H1 (cell line): ENCODE measurements around the gene KLHL35. TPM values are rescaled to one million over a fixed set of nuclear protein-coding genes. Genes with fewer than 3 reads are reported as not detected.

ENCODE experiments used
- CTCF ChIA-PET: fragments of 300-600 bp; sonication (Branson Sonifier 250); formaldehyde crosslinking; loops from one replicate; lab custom pipeline; 2021; ENCODE audit not compliant: partially characterized antibody; lab: Charles Lee
- POLR2A ChIA-PET: fragments of 300-600 bp; sonication (Branson Sonifier 250); formaldehyde crosslinking; loops from one replicate; lab custom pipeline; 2021; ENCODE audit warnings: inconsistent platforms; ENCODE audit not compliant: partially characterized antibody; lab: Charles Lee
- DNase-seq, 2 experiments: peaks; one replicate each; pipeline versions ENCODE4 v3.0.0 to v3.0.0-alpha.2; 2010 to 2022; ENCODE audit warnings: low spot score in 2 of 2, low read depth in 1 of 2, mixed read lengths in 1 of 2
- FAIRE-seq: peaks from 2 replicates; lab custom pipeline; 2011; peaks lifted over from hg19 to GRCh38; lab: Jason Lieb, UNC
- H2AFZ ChIP-seq: 2 replicates; pipeline ENCODE4 v1.8.1; 2012; ENCODE audit warnings: low read length, inconsistent platforms
- H2AK5ac ChIP-seq: 2 replicates; pipeline ENCODE4 v1.6.1; 2013; ENCODE audit warnings: low read depth, low read length
- H2BK120ac ChIP-seq: replicated peaks from 2 replicates; pipeline ENCODE3; 2013; ENCODE audit warnings: low read depth, low read length, inconsistent platforms
- H2BK12ac ChIP-seq: 2 replicates; pipeline ENCODE4 v1.6.1; 2013; ENCODE audit warnings: low read depth, low read length
- H2BK15ac ChIP-seq: 2 replicates; pipeline ENCODE4 v1.6.1; 2013; ENCODE audit warnings: low read length
- H2BK20ac ChIP-seq: 2 replicates; pipeline ENCODE4 v1.6.1; 2013; ENCODE audit warnings: low read length
- H2BK5ac ChIP-seq: 2 replicates; pipeline ENCODE4 v1.6.1; 2013; ENCODE audit warnings: low read depth, low read length
- H3K14ac ChIP-seq: 2 replicates; pipeline ENCODE4 v1.6.1; 2013; ENCODE audit warnings: inconsistent platforms; ENCODE audit not compliant: insufficient read length
- H3K18ac ChIP-seq: 2 replicates; pipeline ENCODE4 v1.6.1; 2013; ENCODE audit warnings: low read length; ENCODE audit errors: extremely low read depth
- H3K23ac ChIP-seq: 2 replicates; pipeline ENCODE4 v1.6.1; 2013; ENCODE audit warnings: inconsistent platforms; ENCODE audit not compliant: insufficient read length
- H3K23me2 ChIP-seq: 2 replicates; pipeline ENCODE4 v1.6.1; 2013; ENCODE audit warnings: low read depth, low read length
- H3K27ac ChIP-seq: 2 replicates; pipeline ENCODE4 v1.6.1; 2011; ENCODE audit warnings: low read depth, low read length, inconsistent platforms
- H3K27me3 ChIP-seq, 4 experiments: replicated peaks in 1 of 4; 1 replicate in 1 of 4; 2 replicates in 3 of 4; pipeline versions ENCODE4 v1.6.1 to v1.8.1; 2011 to 2013; ENCODE audit warnings: low read length in 3 of 4, mild to moderate bottlenecking in 3 of 4, inconsistent platforms in 2 of 4, mixed read lengths in 2 of 4, moderate library complexity in 1 of 4; ENCODE audit not compliant: control insufficient read depth in 3 of 4, insufficient read depth in 3 of 4; ENCODE audit errors: extremely low read depth in 1 of 4
- H3K36me3 ChIP-seq, 4 experiments: 2 replicates each; pipeline versions ENCODE4 v1.6.1 to v1.8.1; 2011 to 2013; ENCODE audit warnings: mild to moderate bottlenecking in 4 of 4, low read length in 3 of 4, moderate library complexity in 2 of 4, control low read depth in 1 of 4, inconsistent platforms in 1 of 4; ENCODE audit not compliant: insufficient read depth in 4 of 4, control insufficient read depth in 2 of 4
- H3K4ac ChIP-seq: replicated peaks from 2 replicates; pipeline ENCODE3; 2013; ENCODE audit warnings: low read length, low read depth, mixed read lengths, inconsistent platforms; ENCODE audit not compliant: insufficient read length
- H3K4me1 ChIP-seq, 4 experiments: replicated peaks in 1 of 4; 1 replicate in 1 of 4; 2 replicates in 3 of 4; pipeline versions ENCODE4 v1.6.1 to v1.8.1; 2011 to 2013; ENCODE audit warnings: low read length in 3 of 4, inconsistent platforms in 2 of 4, mixed read lengths in 1 of 4; ENCODE audit not compliant: insufficient read depth in 4 of 4, control insufficient read depth in 3 of 4
- H3K4me2 ChIP-seq, 2 experiments: 2 replicates each; pipeline versions ENCODE4 v1.6.1 to v1.8.1; 2011 to 2013; ENCODE audit warnings: low read depth in 2 of 2, low read length in 2 of 2, control low read depth in 1 of 2, inconsistent platforms in 1 of 2, mild to moderate bottlenecking in 1 of 2; ENCODE audit not compliant: insufficient read depth in 1 of 2
- H3K4me3 ChIP-seq, 4 experiments: fragments of 200-600, 300-600 bp in 1 of 4; sonication (generic), shearing (Covaris generic), sonication (Bioruptor Twin) in 1 of 4; 2 replicates each; pipeline versions ENCODE4 v1.5.1 to v1.8.1; 2011 to 2016; ENCODE audit warnings: low read length in 4 of 4, low read depth in 3 of 4, control low read depth in 2 of 4, inconsistent platforms in 2 of 4, mild to moderate bottlenecking in 2 of 4, mixed read lengths in 1 of 4, moderate library complexity in 1 of 4; ENCODE audit not compliant: insufficient read depth in 2 of 4; ENCODE audit errors: extremely low read depth in 1 of 4
- H3K56ac ChIP-seq: replicated peaks from 2 replicates; pipeline ENCODE3; 2013; ENCODE audit warnings: low read depth, mild to moderate bottlenecking, mixed read lengths, low read length, inconsistent platforms; ENCODE audit not compliant: insufficient read length
- H3K79me1 ChIP-seq: 2 replicates; pipeline ENCODE4 v1.6.1; 2013; ENCODE audit warnings: low read depth, low read length, control low read depth
- H3K79me2 ChIP-seq, 2 experiments: 2 replicates each; pipeline versions ENCODE4 v1.6.1 to v1.8.1; 2012 to 2013; ENCODE audit warnings: low read length in 2 of 2, mild to moderate bottlenecking in 2 of 2, inconsistent platforms in 1 of 2; ENCODE audit not compliant: insufficient read depth in 2 of 2, control insufficient read depth in 1 of 2
- H3K9ac ChIP-seq, 4 experiments: replicated peaks in 1 of 4; 1 replicate in 1 of 4; 2 replicates in 3 of 4; pipeline versions ENCODE4 v1.6.1 to v1.8.1; 2011 to 2013; ENCODE audit warnings: low read depth in 3 of 4, low read length in 3 of 4, control low read depth in 2 of 4, mild to moderate bottlenecking in 2 of 4, moderate library complexity in 2 of 4, inconsistent platforms in 1 of 4; ENCODE audit errors: extremely low read depth in 1 of 4
- H3K9me3 ChIP-seq, 2 experiments: 2 replicates each; pipeline versions ENCODE4 v1.6.1 to v1.8.1; 2012 to 2013; ENCODE audit warnings: mild to moderate bottlenecking in 2 of 2, moderate library complexity in 2 of 2, control low read depth in 1 of 2, inconsistent platforms in 1 of 2, low read depth in 1 of 2, low read length in 1 of 2, mixed read lengths in 1 of 2; ENCODE audit not compliant: insufficient read depth in 2 of 2
- H4K20me1 ChIP-seq, 2 experiments: replicated peaks in 1 of 2; 2 replicates each; pipeline versions ENCODE3 to v1.8.1; 2011 to 2013; ENCODE audit warnings: inconsistent platforms in 2 of 2, low read length in 2 of 2, mild to moderate bottlenecking in 1 of 2; ENCODE audit not compliant: insufficient read depth in 2 of 2, control insufficient read depth in 1 of 2
- H4K5ac ChIP-seq: 2 replicates; pipeline ENCODE4 v1.6.1; 2013; ENCODE audit warnings: low read length, low read depth, mixed read lengths, inconsistent platforms; ENCODE audit not compliant: insufficient read length
- H4K8ac ChIP-seq: 2 replicates; pipeline ENCODE4 v1.8.0; 2013; ENCODE audit warnings: mild to moderate bottlenecking, moderate library complexity, low read length, inconsistent platforms; ENCODE audit not compliant: insufficient read depth; ENCODE audit errors: extremely low read depth
- H4K91ac ChIP-seq: replicated peaks from 2 replicates; pipeline ENCODE3; 2013; ENCODE audit warnings: low read length, mixed read lengths, inconsistent platforms; ENCODE audit not compliant: insufficient read length
- ASH2L ChIP-seq: fragments of 200-600, 300-600 bp; sonication (generic); IDR thresholded peaks from one replicate; pipeline ENCODE4 v1.7.1; 2017; ENCODE audit warnings: low read length
- CEBPB ChIP-seq: IDR thresholded peaks from 2 replicates; pipeline ENCODE4 v1.6.1; 2012; ENCODE audit warnings: low read depth, low read length
- HDAC6 ChIP-seq: IDR thresholded peaks from one replicate; pipeline ENCODE4 v1.7.1; 2012; ENCODE audit warnings: low read depth, mild to moderate bottlenecking, inconsistent platforms, low read length, moderate library complexity
- POU5F1 ChIP-seq: IDR thresholded peaks from 2 replicates; pipeline ENCODE4 v1.6.1; 2011; ENCODE audit warnings: low read depth, mild to moderate bottlenecking, low read length, moderate library complexity
- RFX5 ChIP-seq: IDR thresholded peaks from 2 replicates; pipeline ENCODE4 v1.6.1; 2011; ENCODE audit warnings: low read depth, low read length, improper control_type of control experiment, borderline replicate concordance
- RXRA ChIP-seq: IDR thresholded peaks from 2 replicates; pipeline ENCODE4 v1.6.1; 2011; ENCODE audit warnings: low read depth, mild to moderate bottlenecking, low read length, moderate library complexity; ENCODE audit not compliant: insufficient read depth
- SRF ChIP-seq: IDR thresholded peaks from 2 replicates; pipeline ENCODE4 v1.6.1; 2011; ENCODE audit warnings: mild to moderate bottlenecking, low read depth, low read length, moderate library complexity
- YY1 ChIP-seq: IDR thresholded peaks from 2 replicates; pipeline ENCODE4 v1.6.1; 2011; ENCODE audit warnings: low read depth, mild to moderate bottlenecking, low read length
- WGBS, 2 experiments: shearing (Covaris generic) in 1 of 2; methylation state at CpG; one replicate each; pipeline versions ENCODE4 v1.1.6 to v1.1.7; 2013 to 2015; ENCODE audit warnings: low lambda C conversion rate in 2 of 2, mixed read lengths in 2 of 2, inconsistent platforms in 1 of 2, low coverage in 1 of 2, missing lambda C conversion rate in 1 of 2; ENCODE audit not compliant: insufficient replicate concordance in 2 of 2, insufficient coverage in 1 of 2, insufficient read length in 1 of 2; ENCODE audit errors: extremely low coverage in 1 of 2, missing lambda C conversion rate in 1 of 2; 5-methylcytosine and 5-hydroxymethylcytosine counted together
- polyA plus RNA-seq, 7 experiments: library from polyadenylated mRNA; depleted of rRNA in 3 of 7; stranded (reverse) in 5 of 7; unstranded in 2 of 7; fragments of >200 nt in 5 of 7; fragments of 200-250 nt in 2 of 7; gene quantifications; 1 replicate in 5 of 7; 2 replicates in 1 of 7; 4 replicates in 1 of 7; pipeline versions ENCODE4 v1.2.1 to v1.2.3, GENCODE V29; 2011 to 2013; ENCODE audit warnings: missing spikeins in 2 of 7, mixed read lengths in 2 of 7
- total RNA-seq: library from RNA; stranded (reverse); fragmentation: NEBNext Ultra II Directional; extraction: Animal tissue kit (Norgen Biotek cat#: 25700); gene quantifications from 2 replicates; pipeline ENCODE4 v1.2.1, GENCODE V29; 2021
- TF ChIP-seq, protein P1 (sequence below), 3 experiments: IDR thresholded peaks; 1 replicate in 2 of 3; 2 replicates in 1 of 3; pipeline versions ENCODE4 v1.5.1 to v1.6.1; 2011; ENCODE audit warnings: low read length in 3 of 3, mild to moderate bottlenecking in 3 of 3, inconsistent platforms in 2 of 3, low read depth in 1 of 3, moderate library complexity in 1 of 3; ENCODE audit not compliant: insufficient read depth in 1 of 3; ENCODE audit errors: control extremely low read depth in 1 of 3
- TF ChIP-seq, protein P2 (sequence below): IDR thresholded peaks from 2 replicates; pipeline ENCODE4 v1.6.1; 2012; ENCODE audit warnings: low read length, inconsistent platforms

Gene KLHL35
- total and polyA plus RNA-seq, 2 of the 8 experiments (the other 6 are each of a cell fraction or from before 2014, with no cell fraction given), result 0.35 to 0.41 TPM

DNA sequence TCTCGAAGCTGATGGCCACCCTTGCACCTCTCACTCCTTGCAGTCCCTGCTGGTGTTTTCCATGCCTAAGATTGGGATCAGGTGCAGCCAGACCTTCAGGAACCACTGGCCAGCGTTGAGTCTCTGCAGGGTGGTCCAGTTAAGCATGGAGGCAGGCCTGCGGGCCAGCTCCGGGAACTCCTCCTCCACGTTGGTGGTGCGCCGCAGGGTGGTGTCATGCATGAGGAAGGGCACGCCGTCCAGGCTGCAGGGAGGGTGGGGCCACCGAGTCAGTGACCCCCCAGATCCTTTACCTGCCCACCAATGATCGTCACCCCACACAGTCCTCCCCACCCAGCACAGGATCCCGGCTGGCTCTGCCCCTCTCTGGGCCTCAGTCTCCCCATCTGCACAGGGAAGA, 10.0 kb upstream of the KLHL35 start:
- no peak for DNase-seq
- Histone ChIP-seq H4K5ac (no peak overlapping the region), H2BK20ac (no peak overlapping the region), H3K4ac (no peak overlapping the region), H3K4me3 (no peak overlapping the region), H2BK12ac (no peak overlapping the region), H4K20me1 (peaks cover 0 to 2% of the 10 kb centered on the region in 2 experiments), H3K79me2 (no peaks in the 10 kb centered on the region), H4K91ac (no peak overlapping the region), H3K79me1 (no peaks in the 10 kb centered on the region), H3K9ac (no peak overlapping the region), H2BK15ac (no peak overlapping the region), H3K4me2 (no peak overlapping the region), H2BK5ac (no peak overlapping the region)
- CTCF ChIA-PET, result interaction anchor here (0.8 to 9.3 kb wide), 13 partner anchors 8 to 162 kb away, joined by 3 to 318 read pairs (median 6); partner anchors contain the start of genes GDPD5 and KLHL35
- TF ChIP-seq HDAC6, result no peak
- TF ChIP-seq, protein P1, sequence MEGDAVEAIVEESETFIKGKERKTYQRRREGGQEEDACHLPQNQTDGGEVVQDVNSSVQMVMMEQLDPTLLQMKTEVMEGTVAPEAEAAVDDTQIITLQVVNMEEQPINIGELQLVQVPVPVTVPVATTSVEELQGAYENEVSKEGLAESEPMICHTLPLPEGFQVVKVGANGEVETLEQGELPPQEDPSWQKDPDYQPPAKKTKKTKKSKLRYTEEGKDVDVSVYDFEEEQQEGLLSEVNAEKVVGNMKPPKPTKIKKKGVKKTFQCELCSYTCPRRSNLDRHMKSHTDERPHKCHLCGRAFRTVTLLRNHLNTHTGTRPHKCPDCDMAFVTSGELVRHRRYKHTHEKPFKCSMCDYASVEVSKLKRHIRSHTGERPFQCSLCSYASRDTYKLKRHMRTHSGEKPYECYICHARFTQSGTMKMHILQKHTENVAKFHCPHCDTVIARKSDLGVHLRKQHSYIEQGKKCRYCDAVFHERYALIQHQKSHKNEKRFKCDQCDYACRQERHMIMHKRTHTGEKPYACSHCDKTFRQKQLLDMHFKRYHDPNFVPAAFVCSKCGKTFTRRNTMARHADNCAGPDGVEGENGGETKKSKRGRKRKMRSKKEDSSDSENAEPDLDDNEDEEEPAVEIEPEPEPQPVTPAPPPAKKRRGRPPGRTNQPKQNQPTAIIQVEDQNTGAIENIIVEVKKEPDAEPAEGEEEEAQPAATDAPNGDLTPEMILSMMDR (IDR thresholded peaks at IDR 0.05; ENCODE audit: control extremely low read depth in 1 of 3, insufficient read depth in 1 of 3, low read depth in 1 of 3, low read length in 3 of 3), result no peak
- TF ChIP-seq, protein P2, sequence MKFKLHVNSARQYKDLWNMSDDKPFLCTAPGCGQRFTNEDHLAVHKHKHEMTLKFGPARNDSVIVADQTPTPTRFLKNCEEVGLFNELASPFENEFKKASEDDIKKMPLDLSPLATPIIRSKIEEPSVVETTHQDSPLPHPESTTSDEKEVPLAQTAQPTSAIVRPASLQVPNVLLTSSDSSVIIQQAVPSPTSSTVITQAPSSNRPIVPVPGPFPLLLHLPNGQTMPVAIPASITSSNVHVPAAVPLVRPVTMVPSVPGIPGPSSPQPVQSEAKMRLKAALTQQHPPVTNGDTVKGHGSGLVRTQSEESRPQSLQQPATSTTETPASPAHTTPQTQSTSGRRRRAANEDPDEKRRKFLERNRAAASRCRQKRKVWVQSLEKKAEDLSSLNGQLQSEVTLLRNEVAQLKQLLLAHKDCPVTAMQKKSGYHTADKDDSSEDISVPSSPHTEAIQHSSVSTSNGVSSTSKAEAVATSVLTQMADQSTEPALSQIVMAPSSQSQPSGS, result no peak
- TF ChIP-seq YY1, result no peak
- no peak for TF ChIP-seq RXRA
- TF ChIP-seq POU5F1, result no peak
- TF ChIP-seq ASH2L, result no peak
- no peak for TF ChIP-seq SRF
- TF ChIP-seq CEBPB, result no peak
- TF ChIP-seq RFX5, result no peak
- TF ChIP-seq, all 59 proteins: peak for 0
- WGBS, 2 experiments, result 89% methylated on average over 12 of the region's 12 CpGs; no CpG with 5 or more reads in 1 of the 2 experiments
- H3K27ac ChIP-seq, result no peak overlapping the region
- POLR2A ChIA-PET, result interaction anchor here (1.3 to 1.7 kb wide), 2 partner anchors 11 to 39 kb away, joined by 3 to 7 read pairs; partner anchors contain the start of gene KLHL35
- no peaks in the 10 kb centered on the region for H3K23me2 ChIP-seq
- no peaks in the 10 kb centered on the region for H3K9me3 ChIP-seq
- H2AFZ ChIP-seq, result no peak overlapping the region
- H3K14ac ChIP-seq, result no peak overlapping the region
- H2AK5ac ChIP-seq, result no peak overlapping the region
- H2BK120ac ChIP-seq, result no peak overlapping the region
- no peaks in the 10 kb centered on the region for H3K27me3 ChIP-seq
- H3K18ac ChIP-seq, result no peak overlapping the region
- H3K56ac ChIP-seq, result no peak overlapping the region
- no peak for FAIRE-seq
- no peak overlapping the region for H3K23ac ChIP-seq
- peaks cover 0 to 16% (median 6%) of the 10 kb centered on the region in 4 experiments; a peak in 4 of 7 replicates for H3K4me1 ChIP-seq
- H3K36me3 ChIP-seq, result no peaks in the 10 kb centered on the region
- no peak overlapping the region for H4K8ac ChIP-seq
